GM21786 (cell line): ENCODE measurements around the gene HDAC4.
A peak's percentile ranks its signal among the peaks of the same experiment; 100 is the strongest.

Source experiments
- ATAC-seq: cut with Tn5 transposase; IDR thresholded peaks from one replicate; pipeline ENCODE4 v1.9.1; 2021; ENCODE audit not compliant: unreplicated experiment

Gene HDAC4

GRCh38 chr2:239259603-239260298 is 141.1 kb downstream of the HDAC4 start:
- ATAC-seq = peak; percentile 65

GRCh38 chr2:239259173-239259572 is 141.6 kb downstream of the HDAC4 start:
- peak; percentile 59 for ATAC-seq

DNA sequence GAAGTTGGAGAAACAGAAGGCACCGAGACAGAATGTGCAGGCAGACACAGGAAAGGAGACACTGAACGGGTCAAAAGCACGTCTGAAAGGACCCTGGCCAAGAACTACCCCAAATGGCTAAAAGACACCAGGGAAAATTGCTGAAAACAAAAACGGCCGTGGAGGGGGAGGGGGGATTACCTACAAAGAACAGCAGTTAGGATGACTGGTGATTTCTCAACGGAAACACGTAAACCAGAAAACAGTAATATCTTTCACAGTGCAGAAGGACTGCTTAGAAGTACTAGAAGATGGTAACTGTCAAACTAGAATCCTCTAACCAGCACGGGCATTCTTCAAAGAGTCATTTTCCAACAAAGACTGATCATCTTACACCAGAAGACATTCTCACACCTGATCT is 142.6 kb downstream of the HDAC4 start:
- no peak for ATAC-seq

- ATAC-seq = no peak
Observed at GRCh38 chr2:239257511-239257937, 143.3 kb downstream of the HDAC4 start.

GRCh38 chr2:239256350-239256743 is 144.5 kb downstream of the HDAC4 start:
- no peak for ATAC-seq

DNA sequence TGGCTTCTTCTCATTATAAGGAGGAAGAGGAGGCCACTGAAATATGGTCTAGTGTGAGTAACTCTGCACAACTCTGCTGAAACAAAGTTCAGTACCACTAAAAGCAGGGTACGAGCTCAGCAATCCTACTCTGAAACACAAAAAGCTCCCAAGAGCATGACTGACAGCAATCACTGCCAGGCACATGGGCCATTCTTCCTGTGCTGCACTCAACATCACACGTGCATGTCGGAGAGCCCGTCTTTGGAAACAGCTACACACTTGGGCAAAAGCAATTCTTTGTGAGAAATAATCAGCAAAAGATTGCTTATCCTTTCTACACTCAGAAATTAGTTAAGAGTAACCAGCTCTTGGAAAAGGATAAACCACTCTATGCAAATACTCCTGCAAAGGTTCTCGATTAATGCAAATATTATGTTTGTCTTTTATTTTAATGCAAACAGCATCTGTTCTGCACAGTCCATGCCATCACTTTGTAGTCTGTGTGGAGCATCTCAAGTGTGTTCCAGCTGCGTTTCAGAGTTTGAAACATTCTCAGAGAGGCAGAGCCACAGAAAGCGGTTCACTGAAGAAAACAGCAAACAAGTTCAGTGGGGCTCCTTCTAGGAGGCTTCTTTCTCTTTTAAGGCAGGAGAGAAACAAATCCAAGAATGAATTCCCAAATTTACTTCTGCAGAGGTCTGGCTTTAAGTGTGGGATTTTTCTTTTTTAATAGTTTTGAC is 145.0 kb downstream of the HDAC4 start:
- no peak for ATAC-seq

- ATAC-seq = no peak
Observed at GRCh38 chr2:239255218-239255617, 145.6 kb downstream of the HDAC4 start.

DNA sequence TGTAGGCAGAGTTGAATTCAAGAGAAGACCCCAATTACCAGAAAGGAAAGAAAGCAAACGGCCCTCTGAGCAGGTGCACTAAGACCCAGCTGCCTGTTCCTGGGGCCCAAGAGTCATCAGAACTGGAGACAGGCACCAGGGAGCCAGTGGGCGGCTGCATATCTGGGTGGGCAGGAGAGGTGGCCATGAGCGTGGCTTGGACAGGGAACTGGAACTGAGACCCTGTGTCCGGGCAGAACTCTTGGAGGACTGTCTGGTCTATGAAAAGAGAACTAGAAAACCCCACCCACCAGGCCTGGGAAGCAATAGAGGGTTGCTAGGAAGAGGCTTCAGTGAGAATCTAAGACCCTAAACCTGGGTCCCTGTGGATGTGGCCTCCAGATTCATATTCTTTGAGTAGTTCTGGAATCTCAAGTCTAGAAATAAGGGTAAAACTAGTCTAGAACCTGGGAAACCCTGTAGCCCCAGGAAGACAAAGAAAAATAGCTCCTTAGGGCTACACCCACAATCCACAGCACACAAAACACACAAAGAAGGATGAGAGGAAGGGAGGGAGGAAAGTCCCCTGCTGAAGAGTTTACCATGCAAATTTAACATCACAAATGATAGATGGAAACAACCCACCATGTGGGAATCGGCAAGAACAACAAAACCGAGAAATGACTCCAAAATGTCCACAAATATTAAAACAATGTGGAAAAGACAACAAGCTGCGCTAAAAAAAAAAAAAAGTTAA is 147.0 kb downstream of the HDAC4 start:
- no peak for ATAC-seq

GRCh38 chr2:239253264-239253663 is 147.6 kb downstream of the HDAC4 start:
- peak; percentile 88 for ATAC-seq

GRCh38 chr2:239252801-239253200 is 148.0 kb downstream of the HDAC4 start:
- no peak for ATAC-seq

DNA sequence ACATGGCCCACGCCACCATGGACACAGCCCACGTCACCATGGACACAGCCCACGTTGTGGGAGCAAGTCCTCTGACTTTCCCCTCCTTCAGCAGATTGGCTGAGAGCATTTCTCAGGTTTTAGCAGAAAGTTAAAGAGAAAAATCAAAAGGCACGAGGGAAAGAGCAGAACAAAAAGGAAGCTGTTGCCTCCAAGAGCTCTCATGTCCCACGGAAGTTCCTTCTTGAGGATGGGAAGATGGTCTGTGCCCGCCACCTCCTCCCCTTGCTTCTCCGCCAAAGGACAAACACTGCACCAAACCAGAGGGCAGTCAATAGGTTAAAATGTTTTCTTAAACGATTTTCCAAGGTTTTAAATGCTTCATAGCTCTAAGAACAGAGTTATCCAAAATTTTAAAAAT is 148.4 kb downstream of the HDAC4 start:
- no peak for ATAC-seq

- no peak for ATAC-seq
Observed at GRCh38 chr2:239251971-239252370, 148.8 kb downstream of the HDAC4 start.

GRCh38 chr2:239250216-239251081 is 150.4 kb downstream of the HDAC4 start:
- no peak for ATAC-seq

DNA sequence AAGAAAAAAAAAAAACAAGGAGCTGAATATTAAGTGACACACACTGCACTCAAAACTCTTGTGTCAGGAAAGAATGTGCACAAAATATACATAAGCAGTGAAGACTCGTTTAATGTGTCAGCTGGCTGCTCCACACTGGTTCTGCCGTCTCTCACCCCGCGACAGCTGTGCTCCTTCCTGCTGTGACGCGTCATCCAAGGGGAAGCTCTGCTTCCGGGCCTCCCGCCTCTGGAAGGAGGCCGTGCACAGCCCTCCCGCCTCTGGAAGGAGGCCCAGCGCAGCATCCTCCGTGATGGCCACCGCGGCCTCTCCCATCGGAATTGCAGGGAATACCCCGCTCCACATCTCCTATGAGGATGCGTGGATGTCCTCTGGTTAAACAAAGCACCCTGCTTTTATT is 151.0 kb downstream of the HDAC4 start:
- ATAC-seq = no peak

DNA sequence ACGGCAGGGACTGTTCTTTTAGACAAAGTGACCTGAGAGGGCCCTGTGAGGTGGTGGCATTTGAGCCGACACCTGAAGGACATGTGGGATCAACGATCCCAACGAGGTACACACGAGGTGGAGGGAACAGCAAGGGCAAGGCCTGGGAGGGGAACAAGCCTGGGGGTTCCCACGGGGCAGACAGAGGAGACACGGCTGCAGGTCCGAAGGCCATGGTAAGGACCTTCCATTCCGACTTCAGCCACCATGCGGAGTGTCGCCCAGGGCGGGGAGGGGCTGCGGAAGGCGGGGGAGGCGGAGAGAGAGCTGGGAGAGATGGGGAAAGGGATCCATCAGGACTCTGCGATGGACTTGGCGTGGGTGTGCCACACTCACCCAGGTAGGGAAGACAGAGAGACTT is 151.8 kb downstream of the HDAC4 start:
- no peak for ATAC-seq

DNA sequence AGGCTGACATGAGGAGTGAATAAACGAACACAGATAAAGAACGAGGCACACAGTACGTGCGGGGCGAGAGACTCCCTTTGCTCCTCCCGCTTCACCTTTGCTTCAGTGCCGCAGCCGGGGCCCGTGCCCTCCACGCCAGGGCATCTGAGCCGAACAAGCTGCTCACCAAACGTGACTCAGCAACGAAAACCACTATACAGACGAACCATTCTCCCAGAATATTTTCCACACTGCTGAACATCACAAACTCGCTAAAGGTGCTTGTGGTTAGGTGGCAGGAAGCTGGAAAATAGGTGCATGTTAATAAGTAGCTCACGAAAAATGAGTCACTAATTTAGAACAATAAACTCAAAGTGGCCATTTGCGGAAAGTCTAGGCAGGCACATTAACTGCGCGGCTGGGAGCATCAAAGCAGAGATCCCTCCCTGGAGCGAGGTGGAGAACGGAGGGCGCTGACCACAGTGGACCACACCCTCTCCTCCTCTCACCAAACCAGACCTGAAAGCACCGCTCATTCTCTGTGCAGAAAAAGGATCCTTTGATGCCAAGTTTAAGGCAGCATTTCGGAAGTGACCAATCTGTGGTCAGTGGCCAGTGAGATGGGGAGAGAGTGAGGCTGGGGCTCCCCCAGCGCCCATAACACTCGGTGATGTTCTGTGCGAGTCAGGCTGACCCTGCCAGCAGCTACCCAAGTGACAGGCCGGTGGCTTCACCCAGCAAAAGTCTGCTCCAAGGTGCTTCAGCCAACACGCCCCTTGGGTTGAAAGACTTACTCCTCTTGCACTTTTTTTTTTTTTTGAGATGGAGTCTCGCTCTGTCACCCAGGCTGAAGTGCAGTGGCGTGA is 153.2 kb downstream of the HDAC4 start:
- ATAC-seq = no peak

DNA sequence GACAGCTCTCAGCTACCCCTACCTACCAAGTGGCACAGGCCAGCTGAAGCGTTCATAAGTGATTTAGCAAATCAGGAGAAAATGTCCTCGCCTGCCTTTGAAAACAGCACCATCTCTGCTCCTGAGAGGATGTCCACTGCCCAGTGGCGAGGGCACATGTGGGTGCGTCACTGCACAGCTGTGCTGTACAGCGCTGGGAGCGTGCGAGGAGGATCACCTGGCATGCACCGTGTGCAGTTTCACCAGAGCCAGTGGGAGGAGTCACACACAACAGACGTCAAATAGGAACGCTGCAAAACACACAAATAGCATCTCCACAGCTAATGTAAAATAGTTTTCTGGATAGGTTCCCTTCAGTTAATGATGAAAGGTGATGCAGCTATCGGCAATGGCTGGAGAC is 154.1 kb downstream of the HDAC4 start:
- no peak for ATAC-seq

GRCh38 chr2:239245872-239246721 is 154.7 kb downstream of the HDAC4 start:
- ATAC-seq = no peak

DNA sequence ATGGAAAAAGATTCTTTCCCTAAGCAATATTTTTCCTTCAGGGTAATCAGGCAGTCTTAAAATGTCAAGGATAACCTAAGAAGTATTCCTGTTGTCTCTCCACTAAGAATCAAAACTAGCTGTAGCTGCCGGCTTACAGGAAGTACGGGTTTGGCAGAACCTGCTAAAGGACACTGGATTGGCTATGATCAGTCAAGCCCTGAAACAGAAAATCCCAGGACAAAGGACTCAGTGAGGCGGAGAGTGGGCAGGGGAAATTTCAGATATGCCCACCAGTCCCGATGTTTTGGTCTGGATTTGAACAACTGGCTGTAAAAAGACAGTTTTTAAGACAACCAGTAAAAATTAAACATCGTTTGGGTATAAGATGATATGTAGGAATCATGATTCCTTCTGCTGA is 155.7 kb downstream of the HDAC4 start:
- ATAC-seq = no peak
